22Rv1 (cell line): Measurements from ENCODE around the gene PREX1.

Experiments used
- ZFX ChIP-seq: fragments of 450-650 bp; IDR thresholded peaks from 2 replicates; pipeline ENCODE4 v1.6.1; 2017; ENCODE audit warnings: antibody characterized with exemption, borderline replicate concordance
- TF ChIP-seq, protein P1 (sequence below): fragments of 450-650 bp; IDR thresholded peaks from 2 replicates; pipeline ENCODE4 v1.5.1; 2017; ENCODE audit warnings: mild to moderate bottlenecking

GRCh38 chr20:48823476-48823875, 4.3 kb downstream of the PREX1 start:
- TF ChIP-seq, protein P1, sequence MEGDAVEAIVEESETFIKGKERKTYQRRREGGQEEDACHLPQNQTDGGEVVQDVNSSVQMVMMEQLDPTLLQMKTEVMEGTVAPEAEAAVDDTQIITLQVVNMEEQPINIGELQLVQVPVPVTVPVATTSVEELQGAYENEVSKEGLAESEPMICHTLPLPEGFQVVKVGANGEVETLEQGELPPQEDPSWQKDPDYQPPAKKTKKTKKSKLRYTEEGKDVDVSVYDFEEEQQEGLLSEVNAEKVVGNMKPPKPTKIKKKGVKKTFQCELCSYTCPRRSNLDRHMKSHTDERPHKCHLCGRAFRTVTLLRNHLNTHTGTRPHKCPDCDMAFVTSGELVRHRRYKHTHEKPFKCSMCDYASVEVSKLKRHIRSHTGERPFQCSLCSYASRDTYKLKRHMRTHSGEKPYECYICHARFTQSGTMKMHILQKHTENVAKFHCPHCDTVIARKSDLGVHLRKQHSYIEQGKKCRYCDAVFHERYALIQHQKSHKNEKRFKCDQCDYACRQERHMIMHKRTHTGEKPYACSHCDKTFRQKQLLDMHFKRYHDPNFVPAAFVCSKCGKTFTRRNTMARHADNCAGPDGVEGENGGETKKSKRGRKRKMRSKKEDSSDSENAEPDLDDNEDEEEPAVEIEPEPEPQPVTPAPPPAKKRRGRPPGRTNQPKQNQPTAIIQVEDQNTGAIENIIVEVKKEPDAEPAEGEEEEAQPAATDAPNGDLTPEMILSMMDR = no peak
- no peak for TF ChIP-seq ZFX
